ENCODE data around the gene PTCD1.
A peak's percentile ranks its signal among the peaks of the same experiment; 100 is the strongest.
"Not testable (repeated sequence)": the region's sequence is repeated elsewhere in the genome, so short reads cannot be mapped to it uniquely, and the experiment has no call there.

The PTCD1 gene

DNA sequence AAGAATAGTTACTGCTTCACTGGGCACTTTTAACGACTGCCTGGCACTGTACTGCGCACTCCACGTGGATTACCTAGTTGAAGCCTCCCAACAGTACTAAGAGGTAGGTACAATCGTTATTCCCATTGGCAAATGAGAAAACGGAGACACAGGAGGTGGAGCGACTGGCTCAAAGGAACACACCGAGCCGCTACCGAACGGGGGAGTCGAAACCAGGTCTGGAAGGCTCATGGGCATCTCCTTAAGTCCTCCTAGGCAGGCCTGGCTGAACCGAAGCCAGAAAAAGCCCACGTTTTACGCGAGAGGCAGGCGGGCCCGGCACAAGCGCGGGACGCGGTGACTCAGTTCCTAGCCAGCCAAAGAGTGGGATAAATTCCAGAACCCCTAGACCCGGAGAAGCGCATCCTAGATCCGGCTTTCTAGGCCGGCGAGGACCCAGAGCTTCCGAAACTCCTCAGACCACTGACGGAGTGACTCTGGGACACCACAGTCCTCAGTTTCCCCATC lies 30.7 kb downstream of the PTCD1 start:
- no peak for DNase-seq

DNA sequence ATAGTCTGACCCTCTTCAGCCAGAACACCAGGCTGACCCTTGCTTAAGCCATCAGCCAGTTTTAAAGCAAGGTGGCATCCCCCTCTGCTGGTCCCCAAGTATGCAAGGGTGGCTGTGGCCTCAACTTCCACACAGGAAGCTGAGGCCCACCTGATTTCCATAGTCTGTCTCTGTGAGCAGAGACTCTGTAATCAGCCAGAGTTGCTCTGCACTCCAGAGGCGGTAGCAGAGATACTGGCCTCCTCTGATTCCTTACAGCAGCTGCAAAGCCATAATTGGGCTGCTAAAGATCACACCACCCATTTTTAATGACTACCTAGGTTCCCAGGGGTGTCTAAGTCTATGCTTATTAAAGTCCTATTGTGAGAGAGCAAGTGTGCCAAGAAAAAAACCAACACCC lies 32.0 kb downstream of the PTCD1 start:
- no peak for DNase-seq

DNA sequence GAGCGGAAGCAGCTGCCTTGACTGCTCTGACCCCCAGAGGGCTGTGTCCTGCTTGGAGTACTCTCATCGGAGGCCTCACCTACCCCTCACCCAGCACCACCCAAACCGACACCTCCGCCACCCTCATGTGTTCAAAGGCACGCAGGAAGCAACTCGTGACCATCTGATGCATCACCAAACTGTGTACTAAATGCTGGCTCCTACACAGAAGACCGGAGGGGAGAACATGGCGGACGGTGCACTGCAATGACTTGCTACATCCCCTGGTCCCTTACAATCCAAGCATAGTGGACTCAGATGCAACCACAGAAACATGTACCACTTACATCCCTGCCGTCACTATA lies 33.6 kb downstream of the PTCD1 start:
- no peak for DNase-seq

DNA sequence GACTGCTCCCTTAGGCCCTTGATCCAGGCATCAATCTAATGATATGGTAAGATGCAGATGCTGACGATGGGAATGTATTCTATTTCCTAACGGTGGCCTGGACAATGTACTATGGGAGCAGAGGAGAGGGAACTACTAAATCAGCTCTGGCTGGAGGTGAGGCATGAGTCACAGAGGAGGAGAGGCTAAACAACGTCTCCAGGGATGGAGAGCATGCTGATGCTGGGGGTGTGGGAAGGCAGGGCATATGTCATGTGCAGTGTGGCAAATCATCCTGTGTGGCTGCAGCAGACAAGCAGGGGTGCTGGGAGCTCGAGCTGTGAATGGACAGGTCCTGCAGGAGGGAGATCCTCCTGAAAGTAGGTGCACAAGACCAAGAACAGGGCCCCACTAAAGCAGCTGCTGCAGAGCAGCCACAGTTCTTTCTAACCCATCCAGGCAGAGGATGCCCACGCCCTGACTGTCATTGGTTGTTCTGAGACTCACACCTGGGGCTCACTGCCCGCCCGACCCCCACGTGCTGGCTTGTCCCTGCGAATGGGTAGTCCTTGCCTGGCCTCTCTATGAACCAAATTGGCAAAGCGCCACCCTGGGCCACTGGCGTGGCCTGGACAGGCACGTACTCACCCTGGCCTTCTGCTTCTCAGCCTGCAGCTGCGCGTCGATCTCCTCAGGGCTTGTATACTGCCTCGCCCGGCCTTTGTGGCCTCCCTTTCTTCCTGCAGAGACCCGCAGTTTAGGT lies 34.2 kb downstream of the PTCD1 start:
- no peak for DNase-seq

DNA sequence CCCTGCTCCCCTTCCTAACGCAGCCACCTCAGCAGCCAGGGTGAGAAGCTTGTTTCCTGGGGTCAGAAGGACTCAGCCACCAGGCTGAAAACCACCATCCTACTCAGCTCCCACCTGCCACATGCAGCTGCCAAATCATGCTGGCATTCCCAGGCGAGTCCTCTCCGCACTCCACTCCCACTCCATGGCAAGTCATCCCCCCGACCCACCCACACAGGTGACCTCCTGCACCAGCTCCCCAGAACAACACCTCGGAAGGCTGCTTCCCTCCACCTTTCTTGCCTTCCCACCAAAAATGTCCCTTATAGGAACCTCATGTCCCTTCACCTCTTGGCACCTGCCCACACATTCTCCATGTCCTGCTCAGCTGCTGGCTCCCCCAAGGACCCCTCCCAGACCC lies 34.8 kb downstream of the PTCD1 start:
- no peak for DNase-seq

GRCh38 chr7:99402854-99403253 lies 35.7 kb downstream of the PTCD1 start:
- DNase-seq, result no peak

GRCh38 chr7:99399597-99399996 lies 39.0 kb downstream of the PTCD1 start:
- no peak for DNase-seq

DNA sequence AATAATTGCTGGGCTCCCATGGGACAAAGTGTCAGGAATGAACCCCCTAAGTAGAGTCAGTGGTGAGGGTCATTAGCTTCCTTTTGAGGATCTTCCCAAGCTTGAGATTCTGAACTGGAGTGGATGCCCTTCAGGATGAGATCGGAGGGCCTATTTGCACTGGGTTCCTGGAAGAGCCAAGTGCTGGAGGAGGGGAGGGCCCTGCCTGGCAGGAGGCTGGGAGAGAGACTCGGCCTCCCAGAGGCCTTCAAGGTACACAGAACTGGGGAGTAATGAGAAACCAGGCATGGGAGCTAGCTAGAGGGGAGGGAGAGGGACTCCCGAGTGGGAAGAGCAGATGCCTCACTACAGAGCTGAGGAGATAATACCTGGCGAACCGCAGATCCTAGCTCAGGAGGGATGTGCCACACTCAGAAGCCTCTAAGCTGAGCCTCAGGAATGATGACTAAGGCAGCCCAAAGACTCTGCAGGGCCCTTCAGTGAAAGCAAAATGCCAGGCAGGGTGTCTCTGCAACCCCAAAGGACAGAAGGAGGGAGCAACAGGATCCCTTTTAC lies 39.6 kb downstream of the PTCD1 start:
- no peak for DNase-seq

DNA sequence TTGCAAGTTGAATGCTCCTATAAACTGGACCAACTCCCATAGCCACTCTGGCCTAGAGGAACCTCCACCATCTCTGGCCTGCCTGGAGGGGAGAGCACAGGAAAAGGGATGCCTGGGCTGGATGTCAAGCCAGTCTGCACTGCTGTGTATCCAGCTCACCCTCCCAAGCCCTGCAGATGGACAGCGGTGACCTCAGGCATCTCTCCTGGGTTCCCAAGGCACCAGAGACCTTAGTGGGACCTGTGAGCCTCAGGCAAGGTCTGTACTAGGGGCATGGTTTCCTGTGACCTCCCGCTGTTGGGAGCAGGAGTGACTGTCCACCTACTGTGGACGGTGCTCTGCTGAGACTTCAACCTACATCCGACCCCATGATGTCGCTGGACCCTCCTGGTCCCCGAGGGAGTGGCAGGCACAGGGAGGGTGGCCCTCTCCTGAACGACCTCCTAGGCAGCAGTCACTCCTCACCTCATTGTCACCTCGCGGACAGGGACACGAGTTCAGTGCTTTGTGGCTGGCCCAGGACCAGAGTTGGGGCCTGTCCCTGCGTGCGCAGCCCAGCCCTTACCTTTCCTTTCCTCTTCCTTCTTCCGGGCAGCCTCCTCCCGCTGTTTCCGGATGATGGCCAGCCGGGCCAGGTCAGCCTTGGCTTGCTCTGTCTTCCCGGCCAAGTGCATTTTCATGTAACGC lies 41.2 kb downstream of the PTCD1 start:
- DNase-seq, result no peak

DNA sequence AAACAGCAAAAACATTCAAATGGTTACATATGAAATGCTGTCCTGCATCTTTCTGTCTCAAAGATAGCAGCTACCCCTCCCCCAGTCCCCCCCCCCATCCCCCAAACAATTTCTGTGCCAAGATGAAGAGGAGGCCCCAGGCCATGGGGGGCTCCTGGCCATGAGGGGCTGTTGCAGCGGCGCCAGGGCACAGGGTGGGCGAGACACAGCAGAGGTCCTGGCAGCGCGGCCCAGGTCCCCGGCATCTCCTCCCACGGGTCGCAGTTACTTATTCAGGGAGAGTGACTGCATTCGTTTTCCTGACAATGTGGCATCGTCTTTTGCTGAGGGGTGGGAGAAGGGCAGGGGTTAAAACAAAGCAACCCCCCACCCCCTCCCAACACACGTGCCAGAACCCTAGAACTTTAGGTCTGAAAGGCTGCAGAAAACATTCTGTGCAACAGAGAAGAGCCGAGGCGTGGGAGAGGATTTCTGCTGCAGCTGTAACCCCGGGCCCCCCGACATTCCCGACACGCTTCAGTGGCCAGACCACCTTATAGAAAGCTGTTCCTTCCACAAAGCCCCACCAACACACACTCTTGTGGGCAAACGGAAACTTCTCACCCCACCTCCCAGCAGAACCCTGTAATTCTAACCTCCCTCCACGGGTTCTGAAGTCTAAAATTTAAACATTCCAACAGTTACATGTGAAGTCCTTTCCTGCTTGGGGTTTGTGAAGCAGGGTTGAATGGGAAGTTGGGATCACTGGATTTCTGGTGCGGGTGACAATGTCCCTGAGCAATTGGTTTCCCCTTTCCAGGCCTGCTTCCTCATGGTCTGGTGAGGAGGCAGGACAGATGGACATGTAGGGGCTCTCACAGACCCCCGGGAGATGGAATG lies 41.9 kb downstream of the PTCD1 start:
- DNase-seq, result no peak

DNA sequence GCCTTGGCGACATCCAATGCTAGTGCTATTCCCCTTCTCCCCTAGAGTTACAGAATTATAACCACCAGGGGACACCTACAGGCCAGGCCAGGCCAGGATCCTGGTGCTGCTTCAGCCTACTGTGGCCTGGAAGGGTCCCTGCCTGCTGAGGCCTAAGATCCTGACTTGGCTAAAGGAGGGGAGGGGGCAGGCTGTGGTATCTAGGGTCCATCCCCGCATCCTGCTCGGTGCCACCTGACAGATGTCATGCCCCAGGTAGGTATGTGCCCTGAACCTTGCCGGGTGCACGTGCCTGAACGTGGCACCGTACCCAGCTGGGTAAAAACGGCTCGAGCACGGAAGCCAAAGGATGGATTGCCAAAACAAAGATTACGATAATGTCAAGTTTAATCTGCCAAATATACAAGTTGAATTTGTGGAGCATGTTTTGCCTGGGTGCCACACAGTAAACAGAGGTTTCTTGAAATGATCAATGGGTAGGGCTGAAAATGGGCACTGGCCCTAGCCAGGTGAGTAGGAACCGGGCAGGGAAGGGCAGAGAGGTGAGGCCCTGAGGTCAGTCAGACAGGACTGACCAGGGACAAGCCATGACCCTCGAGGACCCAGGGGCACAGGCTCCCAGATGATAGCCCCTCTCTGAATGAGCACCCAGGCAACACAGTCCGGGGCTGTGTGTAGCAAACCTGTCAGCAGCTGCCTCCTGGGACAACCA lies 42.8 kb downstream of the PTCD1 start:
- no peak for DNase-seq

GRCh38 chr7:99394188-99394502 lies 44.5 kb downstream of the PTCD1 start:
- DNase-seq, result no peak

DNA sequence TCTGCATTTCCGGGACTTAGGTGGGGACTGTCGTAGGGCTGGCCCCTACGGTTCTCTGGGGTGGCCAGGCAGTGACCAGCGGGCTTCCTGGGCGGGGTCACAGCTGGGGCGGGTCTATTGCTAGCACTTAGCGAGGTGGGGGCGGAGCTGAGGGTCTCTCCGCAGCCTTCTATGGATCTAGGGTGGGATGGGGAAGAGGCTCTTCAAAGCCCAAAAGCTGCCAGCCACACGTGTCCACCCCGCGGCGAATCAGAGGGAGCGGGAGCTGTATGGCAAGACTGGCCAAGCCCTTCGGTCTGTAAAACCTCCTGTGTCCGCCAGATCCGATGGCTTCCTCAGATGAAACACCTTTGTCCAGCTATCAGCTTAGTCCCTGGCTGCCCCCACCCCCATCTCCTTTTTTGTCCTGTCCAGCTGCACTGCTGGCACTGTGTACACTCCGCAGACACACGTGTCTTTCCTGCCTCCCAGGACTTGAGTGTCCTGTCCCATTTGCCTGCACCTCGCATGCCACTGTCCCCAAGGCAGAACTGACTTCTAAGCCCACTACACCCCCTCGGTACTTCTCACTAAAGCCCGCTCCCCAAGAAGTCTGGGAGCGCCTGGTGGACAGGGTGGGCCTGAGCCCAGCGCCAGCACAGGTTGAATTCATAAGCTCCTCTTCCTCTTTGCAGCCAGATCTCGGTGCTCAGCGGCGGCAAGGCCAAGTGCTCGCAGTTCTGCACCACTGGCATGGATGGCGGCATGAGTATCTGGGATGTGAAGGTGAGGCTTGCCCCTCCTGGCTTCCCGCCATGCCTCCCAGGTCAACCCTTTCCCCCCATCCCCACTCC lies 45.0 kb downstream of the PTCD1 start:
- no peak for DNase-seq

DNA sequence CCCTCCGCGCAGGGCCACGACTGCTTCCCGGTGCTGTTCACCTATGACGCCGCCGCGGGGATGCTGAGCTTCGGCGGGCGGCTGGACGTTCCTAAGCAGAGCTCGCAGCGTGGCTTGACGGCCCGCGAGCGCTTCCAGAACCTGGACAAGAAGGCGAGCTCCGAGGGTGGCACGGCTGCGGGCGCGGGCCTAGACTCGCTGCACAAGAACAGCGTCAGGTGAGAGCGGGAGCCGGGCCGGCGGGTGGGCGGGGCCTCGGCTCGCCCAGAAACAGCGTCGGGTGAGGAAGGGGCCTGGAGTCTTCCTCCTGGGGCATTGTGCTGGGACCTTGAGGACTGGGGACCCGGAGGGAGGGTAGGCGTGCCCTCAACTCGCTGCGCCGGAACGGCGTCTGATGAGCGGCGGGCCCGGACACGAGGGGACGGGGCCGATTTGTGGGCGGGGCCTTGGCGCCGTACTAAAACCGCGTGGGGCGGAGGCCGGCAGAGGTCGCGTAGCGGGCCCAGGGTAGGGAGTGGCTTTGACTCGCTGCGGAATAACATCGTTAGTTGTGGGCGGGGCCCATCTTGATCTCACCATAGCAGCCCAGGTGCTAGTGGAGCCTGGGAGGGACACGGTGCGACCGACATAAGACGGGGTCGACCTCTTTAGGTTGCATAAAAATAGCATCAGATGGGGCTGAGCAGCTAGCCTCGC lies 45.8 kb downstream of the PTCD1 start:
- DNase-seq, result peak in 1 of 2 donors; percentile 32

DNA sequence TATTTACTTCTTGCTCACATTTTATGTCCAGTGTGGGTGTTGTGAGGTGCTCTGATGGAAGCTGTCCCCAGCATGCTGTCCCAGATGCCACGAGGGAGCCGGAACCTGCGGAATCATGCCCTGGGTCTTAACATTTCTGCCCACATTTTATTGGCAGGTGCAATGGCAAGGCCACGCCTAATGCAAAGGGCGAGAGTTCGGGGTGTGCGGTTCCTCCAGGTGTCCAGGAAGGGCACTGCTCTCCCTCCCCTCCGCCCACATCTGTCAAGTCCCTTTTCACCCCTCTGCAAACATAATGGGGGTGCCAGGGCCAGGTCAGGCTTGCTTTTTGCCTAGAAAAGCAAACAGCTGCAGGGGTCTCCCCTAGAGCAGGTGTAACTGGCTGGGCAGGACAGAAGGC lies 46.6 kb downstream of the PTCD1 start:
- no peak for DNase-seq

GRCh38 chr7:99390941-99391602 lies 47.5 kb downstream of the PTCD1 start:
- no peak for DNase-seq

DNA sequence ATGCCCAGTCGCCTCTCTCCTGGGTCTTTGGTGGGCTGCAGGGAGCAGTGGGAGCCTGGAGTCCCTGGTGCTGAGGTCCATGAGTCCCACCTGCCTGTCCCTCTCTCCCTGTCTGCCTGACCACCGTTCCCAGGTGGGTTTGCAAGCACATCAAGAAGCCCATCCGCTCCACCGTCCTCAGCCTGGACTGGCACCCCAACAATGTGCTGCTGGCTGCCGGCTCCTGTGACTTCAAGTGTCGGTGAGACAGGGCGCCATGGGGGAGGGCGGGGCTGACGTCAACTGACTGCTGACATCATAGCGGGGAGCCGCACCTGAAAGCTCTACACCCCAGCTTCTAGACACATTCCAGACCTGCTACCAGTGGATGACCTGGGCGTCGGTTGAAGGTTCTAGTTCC lies 48.8 kb downstream of the PTCD1 start:
- DNase-seq, result no peak

DNA sequence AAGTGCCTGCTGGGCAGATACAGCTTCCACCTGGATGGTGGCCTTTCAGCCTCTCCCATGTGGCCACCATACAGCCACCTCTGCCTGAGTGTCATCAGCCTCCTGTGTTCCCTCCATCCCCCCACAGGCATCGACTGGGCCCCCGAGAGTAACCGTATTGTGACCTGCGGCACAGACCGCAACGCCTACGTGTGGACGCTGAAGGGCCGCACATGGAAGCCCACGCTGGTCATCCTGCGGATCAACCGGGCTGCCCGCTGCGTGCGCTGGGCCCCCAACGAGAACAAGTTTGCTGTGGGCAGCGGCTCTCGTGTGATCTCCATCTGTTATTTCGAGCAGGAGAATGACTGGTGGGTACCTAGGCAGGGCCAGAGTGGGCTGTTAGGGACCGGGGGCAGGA lies 50.7 kb downstream of the PTCD1 start:
- no peak for DNase-seq

- DNase-seq, result not testable (repeated sequence)
Observed at GRCh38 chr7:99387239-99387635, 51.4 kb downstream of the PTCD1 start.

- DNase-seq, result no peak
Observed at GRCh38 chr7:99386584-99387238, 51.9 kb downstream of the PTCD1 start.
